Stromal cell of bone marrow (primary cell): ENCODE data around the gene PRPF38A.

Source experiments
- DNase-seq: peaks from one replicate; pipeline ENCODE4 v3.0.0-alpha.2; 2012; ENCODE audit warnings: low read depth

PRPF38A gene

GRCh38 chr1:52399629-52400028 is 4.8 kb upstream of the PRPF38A start:
- DNase-seq = no peak

- no peak for DNase-seq
Measured at GRCh38 chr1:52400131-52400530, 4.3 kb upstream of the PRPF38A start.

GRCh38 chr1:52402860-52403240 is 1.6 kb upstream of the PRPF38A start:
- DNase-seq = no peak

GRCh38 chr1:52403566-52404115 is 761 bp upstream of the PRPF38A start:
- DNase-seq = peak; percentile 70

GRCh38 chr1:52404975-52405338 is 555 bp downstream of the PRPF38A start:
- DNase-seq = no peak

- no peak for DNase-seq
Measured at GRCh38 chr1:52413410-52413989, 9.1 kb downstream of the PRPF38A start.

GRCh38 chr1:52414942-52415341 is 10.5 kb downstream of the PRPF38A start:
- no peak for DNase-seq

GRCh38 chr1:52416811-52417210 is 12.4 kb downstream of the PRPF38A start:
- no peak for DNase-seq

GRCh38 chr1:52420713-52421112 is 16.3 kb downstream of the PRPF38A start:
- DNase-seq = no peak

- DNase-seq = no peak
Measured at GRCh38 chr1:52423055-52423454, 18.7 kb downstream of the PRPF38A start.

- no peak for DNase-seq
Measured at GRCh38 chr1:52423771-52424170, 19.4 kb downstream of the PRPF38A start.

- DNase-seq = no peak
Measured at GRCh38 chr1:52424231-52424636, 19.8 kb downstream of the PRPF38A start.

GRCh38 chr1:52424813-52425212 is 20.4 kb downstream of the PRPF38A start:
- no peak for DNase-seq

GRCh38 chr1:52426371-52426770 is 22.0 kb downstream of the PRPF38A start:
- peak; percentile 51 for DNase-seq

- no peak for DNase-seq
Measured at GRCh38 chr1:52427152-52427551, 22.8 kb downstream of the PRPF38A start.

GRCh38 chr1:52432807-52433206 is 28.4 kb downstream of the PRPF38A start:
- no peak for DNase-seq

- no peak for DNase-seq
Measured at GRCh38 chr1:52435211-52435610, 30.8 kb downstream of the PRPF38A start.

GRCh38 chr1:52435650-52436049 is 31.2 kb downstream of the PRPF38A start:
- DNase-seq = no peak

GRCh38 chr1:52436817-52437216 is 32.4 kb downstream of the PRPF38A start:
- no peak for DNase-seq

GRCh38 chr1:52439976-52440375 is 35.6 kb downstream of the PRPF38A start:
- no peak for DNase-seq

GRCh38 chr1:52444463-52444862 is 40.1 kb downstream of the PRPF38A start:
- no peak for DNase-seq

- no peak for DNase-seq
Measured at GRCh38 chr1:52454127-52454526, 49.7 kb downstream of the PRPF38A start.

- DNase-seq = no peak
Measured at GRCh38 chr1:52454779-52455178, 50.4 kb downstream of the PRPF38A start.

GRCh38 chr1:52455686-52456085 is 51.3 kb downstream of the PRPF38A start:
- DNase-seq = no peak
